Mesenchymal stem cell (in vitro differentiated cells and primary cell): Measurements from ENCODE around the gene NAT10.

ENCODE experiments used
- DNase-seq: peaks from one replicate; pipeline ENCODE4 v3.0.0-alpha.2; 2013
- H2AFZ ChIP-seq: one replicate; pipeline ENCODE4 v1.6.1; 2013; ENCODE audit warnings: low read depth, mild to moderate bottlenecking, control low read depth, inconsistent platforms, low read length, moderate library complexity
- H2AK5ac ChIP-seq: 2 replicates; pipeline ENCODE4 v1.6.1; 2013; ENCODE audit warnings: low read length, moderate library complexity, mild to moderate bottlenecking, inconsistent platforms; ENCODE audit not compliant: severe bottlenecking
- H2BK120ac ChIP-seq: one replicate; pipeline ENCODE4 v1.6.1; 2013; ENCODE audit warnings: low read depth, mild to moderate bottlenecking, inconsistent platforms, low read length, moderate library complexity
- H2BK12ac ChIP-seq, 2 experiments: one replicate each; pipeline ENCODE4 v1.6.1; 2013; ENCODE audit warnings: inconsistent platforms in 2 of 2, low read length in 2 of 2, mild to moderate bottlenecking in 2 of 2, moderate library complexity in 2 of 2, control low read depth in 1 of 2
- H2BK15ac ChIP-seq: one replicate; pipeline ENCODE4 v1.6.1; 2013; ENCODE audit warnings: mild to moderate bottlenecking, low read depth, inconsistent platforms; ENCODE audit not compliant: poor library complexity, severe bottlenecking
- H2BK5ac ChIP-seq: 2 replicates; pipeline ENCODE4 v1.6.1; 2013; ENCODE audit warnings: low read depth, mild to moderate bottlenecking, low read length, control low read depth, inconsistent platforms; ENCODE audit not compliant: poor library complexity, severe bottlenecking
- H3K14ac ChIP-seq, 2 experiments: one replicate each; pipeline ENCODE4 v1.6.1; 2013; ENCODE audit warnings: inconsistent platforms in 2 of 2, low read length in 2 of 2, control low read depth in 1 of 2, mild to moderate bottlenecking in 1 of 2, moderate library complexity in 1 of 2
- H3K18ac ChIP-seq, 2 experiments: one replicate each; pipeline ENCODE4 v1.6.1; 2013; ENCODE audit warnings: inconsistent platforms in 2 of 2, low read length in 2 of 2, control low read depth in 1 of 2, low read depth in 1 of 2, mild to moderate bottlenecking in 1 of 2
- H3K23ac ChIP-seq, 2 experiments: one replicate each; pipeline ENCODE4 v1.6.1; 2013; ENCODE audit warnings: inconsistent platforms in 2 of 2, low read length in 2 of 2, mild to moderate bottlenecking in 2 of 2, moderate library complexity in 2 of 2, control low read depth in 1 of 2
- H3K27ac ChIP-seq: 2 replicates; pipeline ENCODE4 v1.5.1; 2013; ENCODE audit warnings: mild to moderate bottlenecking, moderate library complexity, low read length, control low read depth, inconsistent platforms; ENCODE audit not compliant: poor library complexity, severe bottlenecking
- H3K27me3 ChIP-seq, 2 experiments: 2 replicates each; pipeline versions ENCODE4 v1.6.1 to v1.7.0; 2013; ENCODE audit warnings: low read length in 2 of 2, mild to moderate bottlenecking in 2 of 2, moderate library complexity in 2 of 2, control low read depth in 1 of 2, inconsistent platforms in 1 of 2; ENCODE audit not compliant: control insufficient read depth in 1 of 2, insufficient read depth in 1 of 2
- H3K36me3 ChIP-seq, 2 experiments: 2 replicates each; pipeline versions ENCODE4 v1.6.1 to v1.7.0; 2013; ENCODE audit warnings: low read length in 2 of 2, control low read depth in 1 of 2, inconsistent platforms in 1 of 2, low read depth in 1 of 2, mild to moderate bottlenecking in 1 of 2; ENCODE audit not compliant: insufficient read depth in 2 of 2, control insufficient read depth in 1 of 2
- H3K4ac ChIP-seq, 2 experiments: one replicate each; pipeline ENCODE4 v1.6.1; 2013; ENCODE audit warnings: inconsistent platforms in 2 of 2, low read length in 2 of 2, mild to moderate bottlenecking in 2 of 2, moderate library complexity in 2 of 2, control low read depth in 1 of 2, low read depth in 1 of 2
- H3K4me1 ChIP-seq: 2 replicates; pipeline ENCODE4 v1.6.1; 2013; ENCODE audit warnings: low read depth, low read length, control low read depth; ENCODE audit not compliant: control insufficient read depth, insufficient read depth
- H3K4me2 ChIP-seq: 2 replicates; pipeline ENCODE4 v1.6.1; 2013; ENCODE audit warnings: low read length, mild to moderate bottlenecking, inconsistent platforms; ENCODE audit not compliant: poor library complexity, severe bottlenecking
- H3K4me3 ChIP-seq, 2 experiments: 2 replicates each; pipeline versions ENCODE4 v1.5.1 to v1.7.0; 2013; ENCODE audit warnings: low read length in 2 of 2, mild to moderate bottlenecking in 2 of 2, control low read depth in 1 of 2, low read depth in 1 of 2; ENCODE audit not compliant: insufficient read depth in 1 of 2
- H3K79me1 ChIP-seq: replicated peaks from 2 replicates; pipeline ENCODE4 v1.6.1; 2013; ENCODE audit warnings: mild to moderate bottlenecking, control low read depth, low read length, inconsistent platforms; ENCODE audit not compliant: poor library complexity, severe bottlenecking
- H3K9ac ChIP-seq: 2 replicates; pipeline ENCODE4 v1.7.0; 2013; ENCODE audit warnings: mild to moderate bottlenecking, low read length, moderate library complexity
- H3K9me3 ChIP-seq: 2 replicates; pipeline ENCODE4 v1.7.0; 2013; ENCODE audit warnings: mild to moderate bottlenecking, low read length; ENCODE audit not compliant: control insufficient read depth
- H4K8ac ChIP-seq: one replicate; pipeline ENCODE4 v1.6.1; 2013; ENCODE audit warnings: inconsistent platforms, mild to moderate bottlenecking, low read length, moderate library complexity
- H4K91ac ChIP-seq: one replicate; pipeline ENCODE4 v1.6.1; 2013; ENCODE audit warnings: mild to moderate bottlenecking, low read length, inconsistent platforms
- WGBS: methylation state at CpG from one replicate; pipeline ENCODE4 v1.1.7; 2013; ENCODE audit warnings: mixed read lengths; 5-methylcytosine and 5-hydroxymethylcytosine counted together

Gene NAT10

GRCh38 chr11:34132261-34132965 is 27.0 kb downstream of the NAT10 start:
- Histone ChIP-seq H3K18ac (no peak overlapping the region), H2BK120ac (no peak overlapping the region), H3K23ac (no peak overlapping the region), H3K27ac (no peak overlapping the region), H2AK5ac (no peak overlapping the region), H3K79me1 (peaks cover 20% of the 10 kb centered on the region), H2BK15ac (no peak overlapping the region), H2BK5ac (no peak overlapping the region), H4K91ac (no peak overlapping the region), H3K4me1 (peaks cover 1% of the 10 kb centered on the region), H2BK12ac (no peak overlapping the region), H4K8ac (no peak overlapping the region), H3K36me3 (peaks cover 61 to 93% of the 10 kb centered on the region in 2 experiments), H3K4me3 (no peak overlapping the region), H3K4ac (no peak overlapping the region), H3K14ac (no peak overlapping the region), H3K4me2 (no peak overlapping the region), H2AFZ (no peak overlapping the region), H3K9me3 (no peaks in the 10 kb centered on the region), H3K27me3 (no peaks in the 10 kb centered on the region), H3K9ac (no peak overlapping the region)
- WGBS: 95% methylated on average over 4 of the region's 4 CpGs
- no peak for DNase-seq

- Histone ChIP-seq H3K23ac (no peak overlapping the region), H3K4ac (no peak overlapping the region), H3K9ac (no peak overlapping the region), H2BK15ac (no peak overlapping the region), H3K14ac (no peak overlapping the region), H3K4me1 (peaks cover 1% of the 10 kb centered on the region), H3K36me3 (peaks cover 77 to 96% of the 10 kb centered on the region in 2 experiments), H4K8ac (no peak overlapping the region), H2BK120ac (no peak overlapping the region), H3K4me2 (no peak overlapping the region), H2AFZ (no peak overlapping the region), H3K27ac (no peak overlapping the region), H3K9me3 (no peaks in the 10 kb centered on the region), H3K79me1 (peaks cover 23% of the 10 kb centered on the region), H3K4me3 (no peak overlapping the region), H2AK5ac (no peak overlapping the region), H3K27me3 (no peaks in the 10 kb centered on the region), H2BK5ac (no peak overlapping the region), H2BK12ac (no peak overlapping the region), H3K18ac (no peak overlapping the region), H4K91ac (no peak overlapping the region)
- no peak for DNase-seq
- 95% methylated on average over 5 of the region's 5 CpGs for WGBS
These were observed 29.3 kb downstream of the NAT10 start for GRCh38 chr11:34134765-34135164.

- H2AK5ac ChIP-seq: no peak overlapping the region
- no peak overlapping the region for H4K8ac ChIP-seq
These were observed 30.0 kb downstream of the NAT10 start for GRCh38 chr11:34135439-34135838.

GRCh38 chr11:34136420-34136819 is 31.0 kb downstream of the NAT10 start:
- no peak overlapping the region for H3K18ac ChIP-seq
- H3K4me1 ChIP-seq: no peaks in the 10 kb centered on the region
- H3K27me3 ChIP-seq: no peaks in the 10 kb centered on the region
- no peak overlapping the region for H3K23ac ChIP-seq
- H3K79me1 ChIP-seq: peaks cover 15% of the 10 kb centered on the region
- H2BK15ac ChIP-seq: no peak overlapping the region
- DNase-seq: no peak
- no peak overlapping the region for H3K9ac ChIP-seq
- H2BK120ac ChIP-seq: no peak overlapping the region
- no peak overlapping the region for H2AFZ ChIP-seq
- H3K27ac ChIP-seq: no peak overlapping the region
- no peak overlapping the region for H2BK5ac ChIP-seq
- H2AK5ac ChIP-seq: no peak overlapping the region
- H4K91ac ChIP-seq: no peak overlapping the region
- no peak overlapping the region for H3K4me2 ChIP-seq
- H3K36me3 ChIP-seq: peaks cover 80 to 96% of the 10 kb centered on the region in 2 experiments
- H3K4me3 ChIP-seq: no peak overlapping the region
- no peak overlapping the region for H4K8ac ChIP-seq
- H2BK12ac ChIP-seq: no peak overlapping the region
- no peak overlapping the region for H3K4ac ChIP-seq
- no peaks in the 10 kb centered on the region for H3K9me3 ChIP-seq
- 95% methylated on average over 8 of the region's 8 CpGs for WGBS
- no peak overlapping the region for H3K14ac ChIP-seq

More at GRCh38 chr11:34135439-34135838, 30.0 kb downstream of the NAT10 start:
- H3K9me3 ChIP-seq: no peaks in the 10 kb centered on the region
- H3K23ac ChIP-seq: no peak overlapping the region
- no peak overlapping the region for H3K18ac ChIP-seq
- no peak overlapping the region for H3K4me2 ChIP-seq
- peaks cover 22% of the 10 kb centered on the region for H3K79me1 ChIP-seq
- no peak for DNase-seq
- H3K9ac ChIP-seq: no peak overlapping the region
- no peaks in the 10 kb centered on the region for H3K27me3 ChIP-seq
- H3K27ac ChIP-seq: no peak overlapping the region
- no peak overlapping the region for H3K14ac ChIP-seq
- peaks cover 1% of the 10 kb centered on the region for H3K4me1 ChIP-seq
- no peak overlapping the region for H3K4ac ChIP-seq
- 100% methylated on average over 3 of the region's 3 CpGs for WGBS
- no peak overlapping the region for H2BK5ac ChIP-seq
- H4K91ac ChIP-seq: no peak overlapping the region
- H2BK15ac ChIP-seq: no peak overlapping the region
- H3K36me3 ChIP-seq: peaks cover 81 to 96% of the 10 kb centered on the region in 2 experiments
- H2BK12ac ChIP-seq: no peak overlapping the region
- H2BK120ac ChIP-seq: no peak overlapping the region
- H2AFZ ChIP-seq: no peak overlapping the region
- H3K4me3 ChIP-seq: no peak overlapping the region
